ENCODE measurements around the gene RASIP1.

GRCh38 chr19:48756686-48757085 lies 16.3 kb upstream of the RASIP1 start:
- TF ChIP-seq, protein P1, sequence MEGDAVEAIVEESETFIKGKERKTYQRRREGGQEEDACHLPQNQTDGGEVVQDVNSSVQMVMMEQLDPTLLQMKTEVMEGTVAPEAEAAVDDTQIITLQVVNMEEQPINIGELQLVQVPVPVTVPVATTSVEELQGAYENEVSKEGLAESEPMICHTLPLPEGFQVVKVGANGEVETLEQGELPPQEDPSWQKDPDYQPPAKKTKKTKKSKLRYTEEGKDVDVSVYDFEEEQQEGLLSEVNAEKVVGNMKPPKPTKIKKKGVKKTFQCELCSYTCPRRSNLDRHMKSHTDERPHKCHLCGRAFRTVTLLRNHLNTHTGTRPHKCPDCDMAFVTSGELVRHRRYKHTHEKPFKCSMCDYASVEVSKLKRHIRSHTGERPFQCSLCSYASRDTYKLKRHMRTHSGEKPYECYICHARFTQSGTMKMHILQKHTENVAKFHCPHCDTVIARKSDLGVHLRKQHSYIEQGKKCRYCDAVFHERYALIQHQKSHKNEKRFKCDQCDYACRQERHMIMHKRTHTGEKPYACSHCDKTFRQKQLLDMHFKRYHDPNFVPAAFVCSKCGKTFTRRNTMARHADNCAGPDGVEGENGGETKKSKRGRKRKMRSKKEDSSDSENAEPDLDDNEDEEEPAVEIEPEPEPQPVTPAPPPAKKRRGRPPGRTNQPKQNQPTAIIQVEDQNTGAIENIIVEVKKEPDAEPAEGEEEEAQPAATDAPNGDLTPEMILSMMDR (IDR thresholded peaks at IDR 0.05), result no peak
- TF ChIP-seq NR3C1 (IDR thresholded peaks at IDR 0.05), result no peak
- no peak for TF ChIP-seq MAX (IDR thresholded peaks at IDR 0.05)
- TF ChIP-seq SMC3 (IDR thresholded peaks at IDR 0.05), result no peak
- TF ChIP-seq, protein P2, sequence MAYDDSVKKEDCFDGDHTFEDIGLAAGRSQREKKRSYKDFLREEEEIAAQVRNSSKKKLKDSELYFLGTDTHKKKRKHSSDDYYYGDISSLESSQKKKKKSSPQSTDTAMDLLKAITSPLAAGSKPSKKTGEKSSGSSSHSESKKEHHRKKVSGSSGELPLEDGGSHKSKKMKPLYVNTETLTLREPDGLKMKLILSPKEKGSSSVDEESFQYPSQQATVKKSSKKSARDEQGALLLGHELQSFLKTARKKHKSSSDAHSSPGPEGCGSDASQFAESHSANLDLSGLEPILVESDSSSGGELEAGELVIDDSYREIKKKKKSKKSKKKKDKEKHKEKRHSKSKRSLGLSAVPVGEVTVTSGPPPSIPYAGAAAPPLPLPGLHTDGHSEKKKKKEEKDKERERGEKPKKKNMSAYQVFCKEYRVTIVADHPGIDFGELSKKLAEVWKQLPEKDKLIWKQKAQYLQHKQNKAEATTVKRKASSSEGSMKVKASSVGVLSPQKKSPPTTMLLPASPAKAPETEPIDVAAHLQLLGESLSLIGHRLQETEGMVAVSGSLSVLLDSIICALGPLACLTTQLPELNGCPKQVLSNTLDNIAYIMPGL (CRISPR knock-in tag; IDR thresholded peaks at IDR 0.05; ENCODE audit: borderline replicate concordance), result no peak
